Neutrophil (primary cell): ENCODE results near the gene SEMA4G.

Experiments used
- H3K27ac ChIP-seq: fragments of 200-600 bp; sonication (generic); 2 replicates; pipeline ENCODE4 v1.5.1; 2016; ENCODE audit warnings: mild to moderate bottlenecking, moderate library complexity
- H3K27me3 ChIP-seq: fragments of 200-600 bp; sonication (generic); 2 replicates; pipeline ENCODE4 v1.6.0; 2016; ENCODE audit warnings: mild to moderate bottlenecking
- H3K36me3 ChIP-seq: fragments of 200-600 bp; sonication (generic); 2 replicates; pipeline ENCODE4 v1.5.1; 2017
- H3K4me1 ChIP-seq, 2 experiments: fragments of 200-600 bp in 1 of 2; sonication (generic) in 1 of 2; 1 replicate in 1 of 2; 2 replicates in 1 of 2; pipeline versions ENCODE4 v1.5.1 to v1.6.1; 2013 to 2016; ENCODE audit warnings: low read depth in 1 of 2, low read length in 1 of 2, mild to moderate bottlenecking in 1 of 2, moderate library complexity in 1 of 2; ENCODE audit not compliant: control insufficient read depth in 1 of 2, insufficient read depth in 1 of 2
- H3K4me3 ChIP-seq, 2 experiments: fragments of 200-600 bp in 1 of 2; sonication (generic) in 1 of 2; 1 replicate in 1 of 2; 2 replicates in 1 of 2; pipeline ENCODE4 v1.5.1; 2013 to 2016; ENCODE audit warnings: low read depth in 1 of 2, low read length in 1 of 2, mild to moderate bottlenecking in 1 of 2, moderate library complexity in 1 of 2
- H3K9me3 ChIP-seq: fragments of 200-600 bp; sonication (generic); 2 replicates; pipeline ENCODE4 v1.5.1; 2016
- TF ChIP-seq, protein P1 (sequence below): fragments of 200-600 bp; sonication (generic); IDR thresholded peaks from 2 replicates; pipeline ENCODE4 v1.5.1; 2016; ENCODE audit warnings: antibody characterized with exemption

The SEMA4G gene

GRCh38 chr10:100948916-100949315 lies 20.4 kb upstream of the SEMA4G start:
- TF ChIP-seq, protein P1, sequence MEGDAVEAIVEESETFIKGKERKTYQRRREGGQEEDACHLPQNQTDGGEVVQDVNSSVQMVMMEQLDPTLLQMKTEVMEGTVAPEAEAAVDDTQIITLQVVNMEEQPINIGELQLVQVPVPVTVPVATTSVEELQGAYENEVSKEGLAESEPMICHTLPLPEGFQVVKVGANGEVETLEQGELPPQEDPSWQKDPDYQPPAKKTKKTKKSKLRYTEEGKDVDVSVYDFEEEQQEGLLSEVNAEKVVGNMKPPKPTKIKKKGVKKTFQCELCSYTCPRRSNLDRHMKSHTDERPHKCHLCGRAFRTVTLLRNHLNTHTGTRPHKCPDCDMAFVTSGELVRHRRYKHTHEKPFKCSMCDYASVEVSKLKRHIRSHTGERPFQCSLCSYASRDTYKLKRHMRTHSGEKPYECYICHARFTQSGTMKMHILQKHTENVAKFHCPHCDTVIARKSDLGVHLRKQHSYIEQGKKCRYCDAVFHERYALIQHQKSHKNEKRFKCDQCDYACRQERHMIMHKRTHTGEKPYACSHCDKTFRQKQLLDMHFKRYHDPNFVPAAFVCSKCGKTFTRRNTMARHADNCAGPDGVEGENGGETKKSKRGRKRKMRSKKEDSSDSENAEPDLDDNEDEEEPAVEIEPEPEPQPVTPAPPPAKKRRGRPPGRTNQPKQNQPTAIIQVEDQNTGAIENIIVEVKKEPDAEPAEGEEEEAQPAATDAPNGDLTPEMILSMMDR: no peak
- peaks cover 91% of the 10 kb centered on the region for H3K36me3 ChIP-seq

DNA sequence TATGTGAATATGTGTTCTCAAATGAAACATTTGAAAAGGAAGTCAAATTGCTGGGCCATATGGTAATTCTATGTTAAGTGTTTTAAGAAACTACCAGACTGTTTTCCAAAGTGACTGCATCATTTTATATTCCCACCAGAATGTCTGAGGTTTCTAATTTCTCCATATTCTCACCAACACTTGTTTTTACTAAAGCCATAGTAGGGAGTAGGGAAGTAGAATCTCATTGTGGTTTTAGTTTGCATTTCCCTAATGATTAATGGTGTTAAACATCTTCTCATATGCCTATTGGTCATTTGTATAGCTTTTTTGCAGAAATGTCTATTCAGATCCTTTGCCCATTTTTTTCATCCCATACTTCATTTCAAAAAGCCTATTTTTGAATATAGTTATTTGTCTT lies 9.1 kb upstream of the SEMA4G start:
- TF ChIP-seq, protein P1: no peak
- H3K36me3 ChIP-seq: peaks cover 83% of the 10 kb centered on the region

More at GRCh38 chr10:100948916-100949315, 20.4 kb upstream of the SEMA4G start:
- Histone ChIP-seq H3K27ac (no peak overlapping the region), H3K4me1 (no peaks in the 10 kb centered on the region), H3K4me3 (no peak overlapping the region), H3K27me3 (no peaks in the 10 kb centered on the region), H3K9me3 (no peaks in the 10 kb centered on the region)

GRCh38 chr10:100962351-100963080 lies 6.8 kb upstream of the SEMA4G start:
- TF ChIP-seq, protein P1: no peak
- H3K36me3 ChIP-seq: peaks cover 77% of the 10 kb centered on the region

More for the DNA sequence above, 9.1 kb upstream of the SEMA4G start:
- Histone ChIP-seq H3K9me3 (no peaks in the 10 kb centered on the region), H3K27me3 (no peaks in the 10 kb centered on the region), H3K27ac (no peak overlapping the region), H3K4me1 (no peaks in the 10 kb centered on the region), H3K4me3 (no peak overlapping the region)

GRCh38 chr10:100963826-100964225 lies 5.5 kb upstream of the SEMA4G start:
- peaks cover 10% of the 10 kb centered on the region for H3K27me3 ChIP-seq
- no peak overlapping the region for H3K4me3 ChIP-seq
- no peak overlapping the region for H3K27ac ChIP-seq
- TF ChIP-seq, protein P1: no peak
- no peaks in the 10 kb centered on the region for H3K9me3 ChIP-seq
- H3K4me1 ChIP-seq: no peaks in the 10 kb centered on the region
- H3K36me3 ChIP-seq: peaks cover 64% of the 10 kb centered on the region

More at GRCh38 chr10:100962351-100963080, 6.8 kb upstream of the SEMA4G start:
- Histone ChIP-seq H3K9me3 (no peaks in the 10 kb centered on the region), H3K4me1 (no peaks in the 10 kb centered on the region), H3K27me3 (no peaks in the 10 kb centered on the region), H3K27ac (no peak overlapping the region), H3K4me3 (no peak overlapping the region)

GRCh38 chr10:100965820-100966219 lies 3.5 kb upstream of the SEMA4G start:
- Histone ChIP-seq H3K36me3 (peaks cover 49% of the 10 kb centered on the region), H3K9me3 (no peaks in the 10 kb centered on the region), H3K4me1 (peaks cover 5 to 13% of the 10 kb centered on the region in 2 experiments), H3K4me3 (no peak overlapping the region), H3K27me3 (peaks cover 30% of the 10 kb centered on the region), H3K27ac (no peak overlapping the region)
- TF ChIP-seq, protein P1: no peak
